Placental epithelial cell (primary cell): Measurements from ENCODE around the gene SESN3. TPM values are rescaled to one million over a fixed set of nuclear protein-coding genes. Genes with fewer than 3 reads are reported as not detected.

ENCODE experiments used
- total RNA-seq: library from RNA; depleted of rRNA; stranded (reverse); fragments of >200 nt; gene quantifications from 2 replicates; pipeline ENCODE4 v1.2.3, GENCODE V29; 2012

The SESN3 gene, protein sequence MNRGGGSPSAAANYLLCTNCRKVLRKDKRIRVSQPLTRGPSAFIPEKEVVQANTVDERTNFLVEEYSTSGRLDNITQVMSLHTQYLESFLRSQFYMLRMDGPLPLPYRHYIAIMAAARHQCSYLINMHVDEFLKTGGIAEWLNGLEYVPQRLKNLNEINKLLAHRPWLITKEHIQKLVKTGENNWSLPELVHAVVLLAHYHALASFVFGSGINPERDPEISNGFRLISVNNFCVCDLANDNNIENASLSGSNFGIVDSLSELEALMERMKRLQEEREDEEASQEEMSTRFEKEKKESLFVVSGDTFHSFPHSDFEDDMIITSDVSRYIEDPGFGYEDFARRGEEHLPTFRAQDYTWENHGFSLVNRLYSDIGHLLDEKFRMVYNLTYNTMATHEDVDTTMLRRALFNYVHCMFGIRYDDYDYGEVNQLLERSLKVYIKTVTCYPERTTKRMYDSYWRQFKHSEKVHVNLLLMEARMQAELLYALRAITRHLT
- 145 and 184 TPM in 2 replicates for total RNA-seq

DNA sequence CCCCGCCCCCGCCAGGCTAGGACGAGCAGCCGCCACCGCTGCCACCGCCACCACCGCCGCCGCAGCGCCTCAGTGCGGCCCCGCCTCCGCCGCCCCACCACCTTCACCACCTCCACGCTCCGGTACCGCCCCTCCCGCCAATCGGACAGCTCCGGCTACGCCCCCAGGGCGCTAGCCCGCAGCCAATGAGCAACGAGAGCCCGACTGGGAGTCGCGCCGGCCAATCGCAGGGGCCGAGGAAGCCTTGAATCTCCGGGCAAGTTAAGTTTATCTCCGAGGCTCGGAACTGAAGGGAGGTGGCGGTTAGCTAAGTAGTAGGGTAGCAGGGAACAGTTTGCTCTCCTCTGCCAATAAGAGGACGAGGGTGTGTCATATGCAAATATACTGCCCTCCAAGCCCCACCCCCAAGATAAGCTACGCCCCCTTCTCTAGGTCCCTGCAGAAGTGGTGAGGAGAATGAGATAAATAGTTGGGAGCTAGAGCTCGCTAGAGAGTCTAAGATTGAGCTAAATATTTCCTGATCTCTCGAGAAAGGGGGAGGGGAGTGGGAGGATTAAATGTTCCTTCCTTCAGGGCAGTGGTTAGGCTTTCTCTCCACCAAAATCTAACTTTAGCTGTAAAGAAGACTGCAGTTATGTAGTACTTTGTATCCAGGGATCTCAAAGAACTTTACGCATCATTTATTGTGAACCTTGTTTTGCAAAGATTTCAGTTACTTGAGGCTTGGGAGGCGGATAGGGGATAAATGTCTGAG, at the start of gene SESN3:
SESN3 (minus strand) TSS at position 76 of the 754 bp plus-strand sequence. CDS start 342 bp downstream, outside the sequence.

Other genes with a start within 250 kb of the SESN3 start
- gene KDM4E, start 205.9 kb downstream of the SESN3 start, total RNA-seq: not detected in 2 replicates
- gene KDM4F, start 181.8 kb downstream of the SESN3 start, total RNA-seq: not detected in 2 replicates
- gene SRSF8, start 164.3 kb downstream of the SESN3 start, total RNA-seq: 31.4 and 37.0 TPM in 2 replicates
- gene ENDOD1, start 141.4 kb downstream of the SESN3 start, total RNA-seq: 91.9 and 158 TPM in 2 replicates